Measurements from ENCODE around the gene PHLDB2.

- TF ChIP-seq CTCF (IDR thresholded peaks at IDR 0.05; ENCODE audit: insufficient read depth, low read depth, low read length) (no peak), EZH2 (IDR thresholded peaks at IDR 0.05; ENCODE audit: insufficient read depth, low read length) (no peak)
Observed at GRCh38 chr3:111828530-111828929, 30.5 kb upstream of the PHLDB2 start.
